A673 (cell line): ENCODE data around the gene YAF2.

Experiments
- CTCF ChIP-seq: fragments of 300-800, 200-600 bp; sonication (generic); conservative IDR thresholded peaks from 2 replicates; pipeline ENCODE4 v1.5.1; 2017; ENCODE audit warnings: low read depth, mild to moderate bottlenecking, antibody characterized with exemption, low read length, moderate library complexity, mixed read lengths
- EZH2 ChIP-seq: fragments of 200-600 bp; sonication (generic); IDR thresholded peaks from 2 replicates; pipeline ENCODE4 v1.6.1; 2017; ENCODE audit warnings: borderline replicate concordance, low read depth, mild to moderate bottlenecking, mixed read lengths, antibody characterized with exemption, low read length; ENCODE audit not compliant: poor library complexity, severe bottlenecking

DNA sequence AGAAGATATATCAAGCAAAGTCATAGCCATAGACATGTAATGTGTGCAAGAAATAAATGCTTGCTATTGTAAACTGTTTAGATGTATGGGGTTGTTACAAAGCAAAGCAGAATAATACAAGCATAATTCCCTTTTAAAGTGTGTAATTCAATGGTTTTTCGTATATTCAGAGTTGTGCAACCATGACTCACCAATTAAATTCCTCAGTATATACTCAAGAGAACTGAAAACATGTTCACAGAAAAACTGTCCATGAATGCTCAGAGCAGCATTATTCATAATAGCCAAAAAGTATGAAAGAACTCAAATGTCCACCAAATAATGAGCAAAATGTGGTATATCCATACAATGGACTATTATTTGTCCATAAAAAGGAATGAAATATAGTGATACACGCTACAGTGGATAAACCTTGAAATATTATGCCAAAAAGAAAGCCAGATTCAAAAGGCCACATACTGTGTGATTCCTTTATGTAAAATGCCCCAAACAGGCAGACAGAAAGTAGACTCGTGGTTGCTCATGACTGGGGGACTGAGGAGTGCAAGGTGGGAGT, 102.7 kb downstream of the YAF2 start:
- no peak for TF ChIP-seq CTCF
- TF ChIP-seq EZH2 = no peak
